GM12864 (cell line): ENCODE results near the gene DVL1.

Experiments used
- DNase-seq: peaks from one replicate; pipeline ENCODE4 v3.0.0-alpha.2; 2011; ENCODE audit warnings: low read depth
- H3K4me3 ChIP-seq: 2 replicates; pipeline ENCODE4 v1.5.1; 2011; ENCODE audit warnings: mild to moderate bottlenecking, low read depth, low read length, control low read depth
- TF ChIP-seq, protein P1 (sequence below): IDR thresholded peaks from 2 replicates; pipeline ENCODE4 v1.5.1; 2011; ENCODE audit warnings: low read depth, mild to moderate bottlenecking, moderate library complexity, low read length, control low read depth, inconsistent platforms; ENCODE audit errors: missing control alignments

The DVL1 gene

DNA sequence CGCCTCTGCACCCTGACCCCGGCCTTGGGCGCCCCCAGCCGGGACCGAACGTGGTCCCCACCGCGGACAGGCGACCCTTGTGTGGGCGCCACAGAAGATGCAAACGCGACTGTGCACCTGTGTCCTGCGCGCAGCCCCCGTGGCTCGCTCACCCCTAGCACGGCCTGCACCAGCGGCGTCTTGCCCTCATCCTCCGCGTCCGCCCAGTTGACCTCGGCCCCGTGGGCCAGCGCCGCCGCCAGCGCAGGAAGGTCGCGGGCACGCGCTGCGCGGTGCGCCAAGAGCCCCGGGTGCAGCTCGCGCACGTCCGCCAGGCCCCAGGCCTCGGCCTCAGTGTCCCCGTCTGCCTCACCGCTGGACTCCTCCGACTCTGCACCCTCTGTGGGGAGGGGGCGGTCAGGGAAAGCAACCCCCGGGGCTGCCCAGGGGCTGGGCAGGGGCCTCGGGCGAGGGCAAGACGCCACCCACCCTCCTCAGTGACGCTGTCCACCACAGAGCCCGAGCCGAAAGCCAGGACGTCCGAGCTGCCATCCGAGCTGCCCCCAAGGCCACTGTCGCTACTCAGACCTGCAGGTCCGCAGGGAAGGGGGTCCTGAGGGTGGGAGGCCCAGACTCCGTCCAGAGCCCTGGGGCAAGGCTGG is 54.8 kb downstream of the DVL1 start:
- TF ChIP-seq, protein P1, sequence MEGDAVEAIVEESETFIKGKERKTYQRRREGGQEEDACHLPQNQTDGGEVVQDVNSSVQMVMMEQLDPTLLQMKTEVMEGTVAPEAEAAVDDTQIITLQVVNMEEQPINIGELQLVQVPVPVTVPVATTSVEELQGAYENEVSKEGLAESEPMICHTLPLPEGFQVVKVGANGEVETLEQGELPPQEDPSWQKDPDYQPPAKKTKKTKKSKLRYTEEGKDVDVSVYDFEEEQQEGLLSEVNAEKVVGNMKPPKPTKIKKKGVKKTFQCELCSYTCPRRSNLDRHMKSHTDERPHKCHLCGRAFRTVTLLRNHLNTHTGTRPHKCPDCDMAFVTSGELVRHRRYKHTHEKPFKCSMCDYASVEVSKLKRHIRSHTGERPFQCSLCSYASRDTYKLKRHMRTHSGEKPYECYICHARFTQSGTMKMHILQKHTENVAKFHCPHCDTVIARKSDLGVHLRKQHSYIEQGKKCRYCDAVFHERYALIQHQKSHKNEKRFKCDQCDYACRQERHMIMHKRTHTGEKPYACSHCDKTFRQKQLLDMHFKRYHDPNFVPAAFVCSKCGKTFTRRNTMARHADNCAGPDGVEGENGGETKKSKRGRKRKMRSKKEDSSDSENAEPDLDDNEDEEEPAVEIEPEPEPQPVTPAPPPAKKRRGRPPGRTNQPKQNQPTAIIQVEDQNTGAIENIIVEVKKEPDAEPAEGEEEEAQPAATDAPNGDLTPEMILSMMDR = no peak
- DNase-seq = no peak
- H3K4me3 ChIP-seq = no peak overlapping the region

- DNase-seq = no peak
- TF ChIP-seq, protein P1 = no peak
- no peak overlapping the region for H3K4me3 ChIP-seq
Observed at GRCh38 chr1:1293263-1294249, 55.7 kb downstream of the DVL1 start.

- no peak overlapping the region for H3K4me3 ChIP-seq
- TF ChIP-seq, protein P1 = no peak
- no peak for DNase-seq
Observed at GRCh38 chr1:1292851-1293250, 56.4 kb downstream of the DVL1 start.

- H3K4me3 ChIP-seq = no peak overlapping the region
- no peak for DNase-seq
- TF ChIP-seq, protein P1 = no peak
Observed at GRCh38 chr1:1292442-1292779, 56.8 kb downstream of the DVL1 start.

GRCh38 chr1:1291548-1292441 is 57.4 kb downstream of the DVL1 start:
- no peak overlapping the region for H3K4me3 ChIP-seq
- DNase-seq = no peak
- TF ChIP-seq, protein P1 = peak; percentile 64

GRCh38 chr1:1291023-1291528 is 58.1 kb downstream of the DVL1 start:
- no peak for DNase-seq
- no peak overlapping the region for H3K4me3 ChIP-seq
- TF ChIP-seq, protein P1 = no peak
